IPS-20b (cell line): ENCODE data around the gene CCDC61.

Experiments
- H3K27ac ChIP-seq: one replicate; pipeline ENCODE4 v1.5.1; 2013; ENCODE audit warnings: low read length
- H3K27me3 ChIP-seq: 2 replicates; pipeline ENCODE4 v1.6.1; 2013; ENCODE audit warnings: mild to moderate bottlenecking, low read length, inconsistent platforms; ENCODE audit not compliant: insufficient read depth
- H3K36me3 ChIP-seq: 2 replicates; pipeline ENCODE4 v1.6.1; 2013; ENCODE audit warnings: low read depth, mild to moderate bottlenecking, inconsistent platforms, low read length, moderate library complexity; ENCODE audit not compliant: insufficient read depth
- H3K4me1 ChIP-seq: 2 replicates; pipeline ENCODE4 v1.6.1; 2013; ENCODE audit warnings: mild to moderate bottlenecking, control low read depth, inconsistent platforms, low read length, moderate library complexity; ENCODE audit not compliant: insufficient read depth
- H3K4me3 ChIP-seq: 2 replicates; pipeline ENCODE4 v1.5.1; 2013; ENCODE audit warnings: mild to moderate bottlenecking, low read length, inconsistent platforms
- H3K9ac ChIP-seq: 2 replicates; pipeline ENCODE4 v1.6.1; 2013; ENCODE audit warnings: low read depth, mild to moderate bottlenecking, inconsistent platforms, low read length, moderate library complexity
- H3K9me3 ChIP-seq: 2 replicates; pipeline ENCODE4 v1.6.1; 2013; ENCODE audit warnings: mild to moderate bottlenecking, low read depth, low read length, inconsistent platforms; ENCODE audit not compliant: insufficient read depth

The CCDC61 gene

DNA sequence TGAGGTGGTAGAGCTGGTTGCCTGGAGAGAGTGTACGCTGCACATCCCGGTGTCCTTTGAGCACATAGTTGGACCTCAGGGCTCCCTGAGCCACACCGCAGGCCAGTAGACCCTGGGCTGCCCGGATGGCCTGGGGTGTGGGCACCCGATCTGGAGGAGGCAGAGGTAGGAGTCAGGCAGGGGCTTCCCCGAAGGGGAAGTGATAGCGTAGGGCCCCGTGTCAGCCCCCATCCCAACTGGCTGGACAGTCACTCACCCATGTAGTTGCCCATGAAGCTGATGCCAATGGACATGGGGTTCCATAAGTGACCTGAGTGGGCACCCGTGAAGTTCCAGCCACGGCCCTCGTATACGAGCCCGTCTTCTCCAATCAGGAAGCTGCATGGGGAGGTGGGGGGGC is 24.0 kb downstream of the CCDC61 start:
- Histone ChIP-seq H3K9ac (no peak overlapping the region), H3K27me3 (peaks cover 24% of the 10 kb centered on the region), H3K36me3 (no peaks in the 10 kb centered on the region; the same call in 1 of the 2 replicates), H3K4me3 (no peak overlapping the region), H3K27ac (no peak overlapping the region), H3K4me1 (no peaks in the 10 kb centered on the region; the same call in 1 of the 2 replicates), H3K9me3 (no peaks in the 10 kb centered on the region)

DNA sequence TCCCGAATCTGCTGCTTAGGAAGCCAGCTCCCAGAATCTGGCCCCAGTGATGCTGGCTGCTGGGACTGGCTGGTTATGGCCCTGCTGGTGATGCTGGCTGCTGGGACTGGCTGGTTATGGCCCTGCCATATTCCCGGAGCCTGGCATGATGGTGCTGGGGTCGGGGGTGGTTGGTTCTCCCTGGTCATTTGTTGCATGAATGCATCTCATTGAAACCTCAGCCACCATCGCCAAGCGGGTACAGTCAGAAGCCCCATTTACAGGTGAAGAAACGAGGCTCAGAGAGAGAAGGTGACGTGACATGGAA is 25.5 kb downstream of the CCDC61 start:
- Histone ChIP-seq H3K27me3 (peaks cover 9% of the 10 kb centered on the region), H3K9ac (no peak overlapping the region), H3K9me3 (no peaks in the 10 kb centered on the region; the same call in 1 of the 2 replicates), H3K4me1 (no peaks in the 10 kb centered on the region; the same call in 1 of the 2 replicates), H3K36me3 (no peaks in the 10 kb centered on the region; the same call in 1 of the 2 replicates), H3K4me3 (no peak overlapping the region), H3K27ac (no peak overlapping the region)

DNA sequence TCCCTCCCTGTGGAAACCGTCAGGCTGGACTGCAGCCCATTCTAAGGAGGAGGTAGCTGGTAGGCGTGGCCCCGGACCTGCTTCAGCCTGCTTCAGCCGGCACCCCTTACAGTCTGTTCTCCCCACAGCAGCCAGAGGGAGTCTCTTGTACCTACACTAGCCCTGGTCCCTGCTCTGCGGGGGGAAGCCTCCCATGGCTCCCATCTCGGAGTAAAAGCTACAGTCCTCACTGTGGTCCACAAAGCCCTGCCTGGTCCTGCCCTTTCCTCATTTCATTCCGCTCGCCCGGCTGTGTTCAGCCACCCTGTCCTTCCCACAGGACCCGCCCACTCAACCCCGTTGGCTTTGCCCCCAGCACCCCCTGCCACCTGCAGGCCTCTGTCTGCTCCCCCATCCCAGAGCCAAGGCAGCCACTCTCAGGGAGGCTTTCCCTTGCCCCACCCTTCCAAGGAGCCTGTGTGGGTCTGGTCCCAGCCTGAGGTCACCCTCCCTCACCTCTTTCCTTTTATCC is 26.3 kb downstream of the CCDC61 start:
- no peaks in the 10 kb centered on the region; the same call in 1 of the 2 replicates for H3K9me3 ChIP-seq

DNA sequence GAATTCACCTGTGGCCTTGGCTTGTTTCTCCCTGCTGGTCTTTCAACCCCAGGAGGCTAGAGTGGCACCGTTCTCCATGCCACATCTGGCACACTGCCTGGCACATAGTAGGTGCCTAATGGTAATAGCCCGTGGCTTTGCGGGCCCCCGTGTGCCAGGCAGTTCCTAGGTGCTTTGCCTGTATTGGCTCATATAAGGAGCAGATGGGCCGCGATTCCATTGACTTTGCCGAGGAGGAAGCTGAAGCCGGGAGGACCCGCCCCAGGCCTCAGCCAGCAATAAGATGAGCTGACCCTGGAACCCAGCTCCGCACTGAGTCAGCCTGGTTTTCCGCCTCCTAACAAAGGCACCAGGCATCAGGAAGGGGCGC is 26.8 kb downstream of the CCDC61 start:
- no peaks in the 10 kb centered on the region; the same call in 1 of the 2 replicates for H3K9me3 ChIP-seq
- H3K4me3 ChIP-seq: no peak overlapping the region
- H3K4me1 ChIP-seq: no peaks in the 10 kb centered on the region; the same call in 1 of the 2 replicates
- H3K27me3 ChIP-seq: no peaks in the 10 kb centered on the region
- H3K36me3 ChIP-seq: no peaks in the 10 kb centered on the region; the same call in 1 of the 2 replicates
- no peak overlapping the region for H3K9ac ChIP-seq
- no peak overlapping the region for H3K27ac ChIP-seq

More for the DNA sequence above, 26.3 kb downstream of the CCDC61 start:
- peaks cover under 1% of the 10 kb centered on the region for H3K27me3 ChIP-seq
- no peaks in the 10 kb centered on the region; the same call in 1 of the 2 replicates for H3K4me1 ChIP-seq
- no peak overlapping the region for H3K27ac ChIP-seq
- H3K36me3 ChIP-seq: no peaks in the 10 kb centered on the region; the same call in 1 of the 2 replicates
- H3K4me3 ChIP-seq: no peak overlapping the region
- H3K9ac ChIP-seq: no peak overlapping the region

DNA sequence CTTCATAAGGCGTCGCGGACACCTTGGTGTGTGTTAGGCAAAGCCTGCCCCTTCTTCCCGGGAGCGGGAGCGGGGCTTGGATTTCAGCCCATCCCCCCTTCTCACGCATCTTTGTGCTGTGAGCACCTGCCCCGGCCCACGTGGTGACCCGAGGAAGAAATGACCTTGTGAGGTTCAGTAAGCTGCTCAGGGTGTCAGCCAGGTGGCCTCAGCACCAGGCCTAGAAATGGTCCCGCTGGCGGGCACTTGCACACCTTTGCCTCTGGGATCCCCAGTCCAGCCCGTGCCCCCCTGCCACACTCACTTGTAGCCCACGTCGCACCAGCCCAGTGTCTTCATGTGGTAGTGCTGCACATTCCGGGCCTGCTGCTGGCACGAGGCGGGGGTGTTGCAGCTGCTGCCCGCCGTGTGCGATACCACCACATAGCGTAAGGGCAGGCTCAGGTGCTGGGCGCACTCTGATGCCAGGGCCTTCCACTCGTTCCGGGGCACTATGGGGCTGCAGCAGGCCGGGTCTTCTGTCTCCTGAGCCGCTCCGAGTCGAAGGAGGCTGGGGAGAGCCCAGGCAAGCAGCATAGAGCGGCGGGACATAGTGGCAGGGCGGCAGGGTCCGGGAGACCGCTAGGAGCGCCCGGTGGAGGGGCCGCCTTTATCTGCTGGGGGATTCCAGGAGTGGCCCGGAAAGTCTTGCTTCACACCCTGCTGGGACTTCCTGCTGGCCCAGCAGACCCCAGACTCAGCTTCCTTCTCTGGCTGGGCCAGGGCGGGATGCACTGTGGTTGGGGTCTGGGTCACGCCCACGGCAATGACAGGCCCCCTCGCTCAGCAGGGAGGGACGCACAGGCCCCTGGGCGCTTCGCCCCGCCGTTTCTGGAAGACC is 27.4 kb downstream of the CCDC61 start, which contains the start of gene PGLYRP1:
PGLYRP1 (minus strand) TSS at position 623 of the 880 bp plus-strand sequence; CDS start at position 591, 32 bp downstream.
- H3K4me3 ChIP-seq: no peak within 1 kb of the TSS
- no peak within 1 kb of the TSS for H3K9ac ChIP-seq
- H3K9me3 ChIP-seq: no peaks in the 10 kb centered on the region; the same call in 1 of the 2 replicates
- H3K4me1 ChIP-seq: no peaks in the 10 kb centered on the region; the same call in 1 of the 2 replicates
- no peaks in the 10 kb centered on the region for H3K27me3 ChIP-seq
- no peak within 1 kb of the TSS for H3K27ac ChIP-seq
- no peaks in the 10 kb centered on the region; the same call in 1 of the 2 replicates for H3K36me3 ChIP-seq

DNA sequence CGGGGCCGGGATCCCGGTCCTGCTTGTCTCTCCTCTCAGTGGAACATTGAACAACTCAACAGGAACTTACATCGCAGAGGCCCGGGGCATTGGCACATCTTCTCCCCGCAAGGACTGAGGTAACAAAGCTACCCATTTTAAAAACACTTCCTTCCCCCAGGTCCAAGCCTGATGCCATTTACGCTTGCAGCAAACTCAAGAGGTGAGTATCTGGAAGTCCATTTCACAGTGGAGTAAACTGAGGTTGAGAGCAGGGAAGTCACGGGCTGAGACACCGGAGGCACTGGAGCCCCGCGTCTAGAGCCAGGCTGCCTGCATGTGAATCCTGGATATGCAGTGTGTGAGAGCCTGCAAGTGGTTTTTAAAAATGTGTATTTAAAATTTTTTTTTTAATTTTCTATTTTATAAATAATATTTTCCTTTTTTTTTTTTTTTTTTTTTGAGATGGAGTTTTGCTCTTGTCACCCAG is 28.1 kb downstream of the CCDC61 start:
- H3K4me3 ChIP-seq: no peak overlapping the region
- no peak overlapping the region for H3K27ac ChIP-seq
- no peaks in the 10 kb centered on the region for H3K27me3 ChIP-seq
- no peak overlapping the region for H3K9ac ChIP-seq
- H3K36me3 ChIP-seq: no peaks in the 10 kb centered on the region
- no peaks in the 10 kb centered on the region; the same call in 1 of the 2 replicates for H3K4me1 ChIP-seq
- no peaks in the 10 kb centered on the region; the same call in 1 of the 2 replicates for H3K9me3 ChIP-seq

DNA sequence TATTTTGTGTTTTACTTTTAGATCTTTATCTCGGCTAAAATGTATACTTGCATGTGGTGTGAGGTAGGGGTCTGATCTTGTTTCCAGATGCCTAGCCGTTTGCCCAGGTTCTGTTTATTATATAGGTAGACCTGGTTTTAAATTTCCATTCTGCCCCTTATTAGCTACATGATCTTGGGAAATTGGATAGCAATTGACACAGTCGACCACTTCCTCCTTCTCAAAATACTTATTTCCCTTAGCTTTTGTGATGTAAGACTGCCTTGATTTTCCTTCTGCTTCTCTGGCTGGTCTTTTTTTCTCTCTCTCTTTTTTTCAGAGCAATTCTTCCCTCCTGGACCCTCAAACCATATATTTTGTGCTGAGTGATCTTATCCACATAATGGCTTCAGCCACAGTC is 30.6 kb downstream of the CCDC61 start:
- Histone ChIP-seq H3K4me1 (no peaks in the 10 kb centered on the region; the same call in 1 of the 2 replicates), H3K36me3 (no peaks in the 10 kb centered on the region), H3K4me3 (no peak overlapping the region), H3K27me3 (no peaks in the 10 kb centered on the region), H3K27ac (no peak overlapping the region), H3K9ac (no peak overlapping the region), H3K9me3 (no peaks in the 10 kb centered on the region; the same call in 1 of the 2 replicates)

DNA sequence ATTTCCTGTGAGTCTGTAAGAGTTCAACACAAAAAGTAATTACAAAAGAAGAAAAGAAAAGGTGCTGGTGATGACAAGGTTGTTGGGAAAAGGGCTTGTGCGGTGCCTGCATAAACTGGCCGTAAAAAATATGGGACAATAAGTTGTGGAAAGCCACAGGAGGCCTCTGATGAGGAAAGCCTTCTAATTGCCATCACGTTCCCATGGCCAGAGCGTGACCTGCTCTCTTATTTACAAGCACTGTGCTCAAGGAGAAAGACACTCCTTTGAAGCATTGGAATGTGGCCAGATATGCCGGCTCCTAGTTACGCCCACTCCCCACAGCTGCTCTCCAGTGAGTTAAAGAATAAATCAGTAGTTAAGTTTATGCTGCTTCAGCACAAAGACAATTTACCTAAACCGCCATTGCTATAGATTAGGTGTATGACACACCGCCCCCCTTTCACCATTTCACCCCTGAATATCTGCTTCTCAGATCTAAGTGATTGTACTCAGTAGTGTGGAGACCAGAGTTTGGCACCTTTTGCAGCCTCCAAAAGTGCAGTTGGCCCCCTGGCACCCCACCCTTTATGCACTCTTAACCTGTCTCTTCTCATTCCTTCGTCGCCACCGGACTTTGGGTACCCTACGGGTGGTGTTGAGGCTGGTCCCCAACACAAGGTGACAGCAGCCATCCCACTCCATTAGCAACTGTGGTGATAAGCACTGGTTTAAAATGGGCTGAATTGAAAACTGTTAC is 35.7 kb downstream of the CCDC61 start:
- H3K36me3 ChIP-seq: no peaks in the 10 kb centered on the region
- H3K9ac ChIP-seq: no peak overlapping the region
- H3K4me3 ChIP-seq: no peak overlapping the region
- no peaks in the 10 kb centered on the region for H3K4me1 ChIP-seq
- H3K9me3 ChIP-seq: no peaks in the 10 kb centered on the region
- no peak overlapping the region for H3K27ac ChIP-seq
- no peaks in the 10 kb centered on the region for H3K27me3 ChIP-seq

DNA sequence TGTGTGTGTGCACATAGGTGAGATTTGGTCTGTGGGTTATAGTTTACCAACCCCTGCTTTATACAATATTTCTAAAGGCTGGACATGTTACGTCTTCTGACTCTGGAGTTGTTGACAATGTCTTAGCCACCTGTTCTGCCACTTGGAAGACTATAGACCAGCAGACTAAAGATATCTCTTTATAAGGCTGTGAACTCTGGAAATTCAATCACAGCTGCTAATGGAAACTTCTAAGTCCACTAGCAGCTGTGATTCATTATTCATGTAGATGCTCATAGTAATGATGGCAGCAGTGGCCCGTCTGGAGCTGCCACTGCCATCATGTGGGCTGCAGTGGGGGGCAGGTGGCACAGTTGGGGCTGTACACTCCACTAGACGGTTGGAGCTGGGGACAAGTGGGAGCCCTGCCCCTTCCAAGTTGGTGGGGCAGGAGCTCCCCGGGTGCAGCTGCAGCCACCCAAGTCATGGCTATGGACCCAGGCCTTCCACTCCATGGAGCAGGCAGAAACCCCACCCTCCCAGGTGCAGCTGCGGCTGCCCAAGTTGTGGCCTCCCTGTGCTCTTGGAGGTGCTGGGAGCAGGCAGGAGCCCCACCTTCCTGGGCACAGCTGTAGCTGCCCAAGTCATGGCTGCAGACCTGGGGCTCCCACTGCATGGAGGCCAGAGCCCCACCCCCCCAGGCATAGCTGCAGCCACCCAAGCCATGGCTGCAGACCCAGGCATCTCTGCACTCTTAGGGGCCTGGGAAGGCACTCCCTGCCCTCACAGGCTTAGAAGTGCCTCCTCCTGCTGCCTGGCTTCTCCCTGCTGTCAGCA is 36.7 kb downstream of the CCDC61 start:
- H3K9ac ChIP-seq: no peak overlapping the region
- no peak overlapping the region for H3K27ac ChIP-seq
- no peaks in the 10 kb centered on the region for H3K36me3 ChIP-seq
- no peaks in the 10 kb centered on the region for H3K9me3 ChIP-seq
- no peak overlapping the region for H3K4me3 ChIP-seq
- no peaks in the 10 kb centered on the region for H3K27me3 ChIP-seq
- no peaks in the 10 kb centered on the region for H3K4me1 ChIP-seq

DNA sequence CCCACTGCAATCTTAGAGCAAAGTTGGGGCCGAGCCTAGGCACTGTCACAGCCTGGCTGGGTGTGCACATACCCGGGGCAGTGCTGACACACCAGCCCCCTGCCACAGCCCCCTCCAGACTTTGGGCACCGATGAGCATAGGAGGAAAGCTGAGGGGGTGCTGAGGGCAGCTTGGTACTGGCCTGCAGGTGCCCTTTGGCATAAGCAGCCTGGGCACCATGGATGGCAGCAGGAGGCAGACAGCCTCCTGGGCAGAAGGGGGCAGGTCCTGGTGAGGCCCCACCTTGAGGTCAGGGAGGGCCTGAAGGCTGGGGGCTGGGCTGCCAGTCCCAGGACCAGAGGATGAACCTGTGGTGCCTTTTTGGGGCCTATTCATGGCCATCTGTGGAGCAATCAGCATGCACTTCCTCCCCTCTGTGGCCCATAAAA is 37.3 kb downstream of the CCDC61 start:
- H3K4me3 ChIP-seq: no peak overlapping the region
- no peaks in the 10 kb centered on the region for H3K36me3 ChIP-seq
- no peak overlapping the region for H3K27ac ChIP-seq
- no peak overlapping the region for H3K9ac ChIP-seq
- no peaks in the 10 kb centered on the region for H3K9me3 ChIP-seq
- H3K27me3 ChIP-seq: no peaks in the 10 kb centered on the region
- H3K4me1 ChIP-seq: no peaks in the 10 kb centered on the region

DNA sequence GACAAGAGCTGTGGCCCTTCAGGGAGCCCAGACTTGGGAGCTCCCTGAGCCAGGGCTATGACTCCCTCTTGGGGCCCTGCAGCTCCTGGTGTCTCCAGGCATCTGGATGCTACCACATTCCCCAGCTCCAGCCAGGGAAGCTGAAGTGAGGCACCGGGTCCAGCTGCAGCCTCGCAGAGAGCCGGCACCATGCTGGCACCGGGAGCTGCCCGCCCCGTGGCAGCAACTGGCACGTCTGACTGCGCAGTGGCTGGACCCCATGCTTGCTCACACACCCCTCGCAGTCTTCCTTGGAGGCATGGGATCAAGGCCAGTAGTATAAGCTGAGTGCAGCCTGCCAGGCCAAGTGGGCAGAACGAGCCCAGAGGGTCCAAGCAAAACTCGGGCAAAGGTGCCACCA is 38.1 kb downstream of the CCDC61 start:
- no peaks in the 10 kb centered on the region for H3K27me3 ChIP-seq
- H3K4me3 ChIP-seq: no peak overlapping the region
- H3K9ac ChIP-seq: no peak overlapping the region
- no peaks in the 10 kb centered on the region for H3K9me3 ChIP-seq
- no peak overlapping the region for H3K27ac ChIP-seq
- H3K4me1 ChIP-seq: no peaks in the 10 kb centered on the region
- H3K36me3 ChIP-seq: no peaks in the 10 kb centered on the region
